ENCODE measurements around the gene CDKN2B-AS1.
A peak's percentile ranks its signal among the peaks of the same experiment; 100 is the strongest.

The CDKN2B-AS1 gene

GRCh38 chr9:21991072-21991959, 3.3 kb upstream of the CDKN2B-AS1 start:
- peak; percentile 48 for FAIRE-seq
- no peak for DNase-seq (ENCODE audit: insufficient read length, low spot score)
- no peak for TF ChIP-seq SPI1 (IDR thresholded peaks at IDR 0.05; ENCODE audit: low read depth, low read length)
- no peak for TF ChIP-seq POLR2A (IDR thresholded peaks at IDR 0.05; ENCODE audit: low read depth, low read length)
- TF ChIP-seq POU2F2 (IDR thresholded peaks at IDR 0.05; ENCODE audit: low read depth, low read length) = no peak
- TF ChIP-seq POLR2AphosphoS5 (IDR thresholded peaks at IDR 0.05; ENCODE audit: low read depth, low read length) = no peak
- no peak for TF ChIP-seq TAF1 (IDR thresholded peaks at IDR 0.05; ENCODE audit: low read depth, low read length)
- TF ChIP-seq PAX5 (IDR thresholded peaks at IDR 0.05; ENCODE audit: insufficient read depth, low read length, severe bottlenecking) = no peak

DNA sequence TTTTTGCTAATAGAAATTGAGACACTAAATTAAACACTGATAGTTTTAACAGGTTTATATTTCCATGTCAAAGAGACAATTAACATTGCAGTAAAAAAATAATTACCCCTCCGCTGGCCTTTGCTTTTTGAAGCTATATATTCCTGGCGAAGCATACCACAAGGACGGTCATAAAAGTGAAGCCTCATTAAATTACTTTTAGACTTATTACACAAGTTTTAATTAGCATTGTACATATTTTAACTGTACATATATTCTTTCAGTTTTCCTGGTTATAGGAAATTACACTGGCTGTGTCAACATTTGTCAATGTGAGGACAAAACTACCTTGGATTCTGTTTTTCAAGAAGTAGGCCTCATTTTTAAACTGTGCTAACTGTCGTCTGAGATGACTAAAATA, 1.6 kb upstream of the CDKN2B-AS1 start:
- no peak for DNase-seq (ENCODE audit: insufficient read length, low spot score)
- FAIRE-seq = no peak
- TF ChIP-seq SPI1 (IDR thresholded peaks at IDR 0.05; ENCODE audit: low read depth, low read length) (no peak), TAF1 (IDR thresholded peaks at IDR 0.05; ENCODE audit: low read depth, low read length) (no peak), POLR2A (IDR thresholded peaks at IDR 0.05; ENCODE audit: low read depth, low read length) (no peak), POLR2AphosphoS5 (IDR thresholded peaks at IDR 0.05; ENCODE audit: low read depth, low read length) (no peak), POU2F2 (IDR thresholded peaks at IDR 0.05; ENCODE audit: low read depth, low read length) (no peak), PAX5 (IDR thresholded peaks at IDR 0.05; ENCODE audit: insufficient read depth, low read length, severe bottlenecking) (no peak)

DNA sequence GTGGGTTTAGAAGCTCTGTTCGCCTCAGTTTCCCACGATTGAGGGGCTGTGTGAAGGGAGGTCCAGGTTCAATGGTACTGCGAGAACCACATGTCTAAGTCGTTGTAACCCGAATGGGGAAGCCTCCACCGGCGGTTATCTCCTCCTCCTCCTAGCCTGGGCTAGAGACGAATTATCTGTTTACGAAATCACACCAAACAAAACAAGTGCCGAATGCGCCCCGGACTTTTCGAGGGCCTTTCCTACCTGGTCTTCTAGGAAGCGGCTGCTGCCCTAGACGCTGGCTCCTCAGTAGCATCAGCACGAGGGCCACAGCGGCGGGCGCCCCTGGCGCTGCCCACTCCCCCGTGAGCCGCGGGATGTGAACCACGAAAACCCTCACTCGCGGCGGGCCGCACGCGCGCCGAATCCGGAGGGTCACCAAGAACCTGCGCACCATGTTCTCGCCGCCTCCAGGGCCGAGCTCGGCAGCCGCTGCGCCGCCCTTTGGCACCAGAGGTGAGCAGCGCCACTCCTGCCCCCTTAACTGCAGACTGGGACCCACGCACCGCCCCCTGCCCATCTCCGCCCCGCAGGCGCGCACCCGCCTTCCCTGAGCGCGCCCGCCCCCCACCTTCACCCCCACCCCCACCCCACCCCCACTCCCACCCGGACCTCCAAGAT, 567 bp upstream of the CDKN2B-AS1 start, which contains the start of gene CDKN2A:
CDKN2A (minus strand) TSS at position 500 of the 663 bp plus-strand sequence.
- FAIRE-seq = peak; percentile 75
- no peak for DNase-seq (ENCODE audit: insufficient read length, low spot score)
- no peak for TF ChIP-seq POU2F2 (IDR thresholded peaks at IDR 0.05; ENCODE audit: low read depth, low read length)
- TF ChIP-seq POLR2AphosphoS5 (IDR thresholded peaks at IDR 0.05; ENCODE audit: low read depth, low read length) = no peak
- TF ChIP-seq TAF1 (IDR thresholded peaks at IDR 0.05; ENCODE audit: low read depth, low read length) = no peak
- no peak for TF ChIP-seq PAX5 (IDR thresholded peaks at IDR 0.05; ENCODE audit: insufficient read depth, low read length, severe bottlenecking)
- TF ChIP-seq POLR2A (IDR thresholded peaks at IDR 0.05; ENCODE audit: low read depth, low read length) = no peak
- TF ChIP-seq SPI1 (IDR thresholded peaks at IDR 0.05; ENCODE audit: low read depth, low read length) = no peak

- no peak for TF ChIP-seq POU2F2 (IDR thresholded peaks at IDR 0.05; ENCODE audit: low read depth, low read length)
- TF ChIP-seq PAX5 (IDR thresholded peaks at IDR 0.05; ENCODE audit: insufficient read depth, low read length, severe bottlenecking) = peak; percentile 15
- TF ChIP-seq SPI1 (IDR thresholded peaks at IDR 0.05; ENCODE audit: low read depth, low read length) = peak; percentile 67
- no peak for TF ChIP-seq POLR2A (IDR thresholded peaks at IDR 0.05; ENCODE audit: low read depth, low read length)
- TF ChIP-seq POLR2AphosphoS5 (IDR thresholded peaks at IDR 0.05; ENCODE audit: low read depth, low read length) = no peak
- TF ChIP-seq TAF1 (IDR thresholded peaks at IDR 0.05; ENCODE audit: low read depth, low read length) = no peak
- peak; percentile 78 for DNase-seq (ENCODE audit: insufficient read length, low spot score)
- FAIRE-seq = peak; percentile 94
Measured at GRCh38 chr9:21995006-21995665, 545 bp downstream of the CDKN2B-AS1 start.

DNA sequence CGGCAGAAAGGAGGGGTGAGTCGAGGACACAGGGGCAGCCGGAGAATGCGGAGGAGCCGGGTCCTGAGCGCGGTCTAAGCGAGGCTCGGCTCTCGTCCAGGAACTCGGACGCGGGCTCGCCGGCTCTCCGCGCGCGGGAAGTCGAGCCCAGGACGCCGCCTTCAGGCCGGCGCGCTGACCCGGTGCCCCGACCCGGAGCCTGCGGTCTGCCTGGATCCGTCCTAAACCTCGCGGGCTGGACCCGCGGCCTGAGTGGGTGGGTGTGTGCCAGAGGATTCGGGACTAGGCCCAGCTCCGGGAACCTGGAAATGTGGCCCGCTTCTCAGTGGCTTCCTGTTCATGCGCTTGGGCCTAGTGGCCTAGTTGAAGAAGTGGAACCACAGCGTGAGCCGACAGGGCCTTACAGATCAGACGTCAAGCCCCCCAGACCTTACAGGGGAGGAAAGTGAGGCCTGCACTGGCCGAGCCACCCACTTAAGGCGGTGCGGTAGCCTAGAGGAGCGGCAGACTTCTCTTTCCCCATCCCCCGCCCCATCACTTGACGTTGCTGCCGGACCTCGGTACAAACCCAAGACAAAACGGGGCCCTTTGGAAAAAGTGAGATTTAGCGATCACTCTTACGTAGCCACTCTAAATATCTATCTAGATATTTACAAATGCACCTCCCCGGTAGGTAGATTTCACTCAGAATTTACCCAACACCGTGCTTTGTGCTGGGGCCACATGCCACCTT, 1.2 kb downstream of the CDKN2B-AS1 start:
- TF ChIP-seq POU2F2 (IDR thresholded peaks at IDR 0.05; ENCODE audit: low read depth, low read length) (no peak), SPI1 (IDR thresholded peaks at IDR 0.05; ENCODE audit: low read depth, low read length) (no peak), TAF1 (IDR thresholded peaks at IDR 0.05; ENCODE audit: low read depth, low read length) (no peak), POLR2A (IDR thresholded peaks at IDR 0.05; ENCODE audit: low read depth, low read length) (no peak), PAX5 (IDR thresholded peaks at IDR 0.05; ENCODE audit: insufficient read depth, low read length, severe bottlenecking) (no peak), POLR2AphosphoS5 (IDR thresholded peaks at IDR 0.05; ENCODE audit: low read depth, low read length) (no peak)
- FAIRE-seq (no peak), DNase-seq (ENCODE audit: insufficient read length, low spot score) (peak; percentile 11)

DNA sequence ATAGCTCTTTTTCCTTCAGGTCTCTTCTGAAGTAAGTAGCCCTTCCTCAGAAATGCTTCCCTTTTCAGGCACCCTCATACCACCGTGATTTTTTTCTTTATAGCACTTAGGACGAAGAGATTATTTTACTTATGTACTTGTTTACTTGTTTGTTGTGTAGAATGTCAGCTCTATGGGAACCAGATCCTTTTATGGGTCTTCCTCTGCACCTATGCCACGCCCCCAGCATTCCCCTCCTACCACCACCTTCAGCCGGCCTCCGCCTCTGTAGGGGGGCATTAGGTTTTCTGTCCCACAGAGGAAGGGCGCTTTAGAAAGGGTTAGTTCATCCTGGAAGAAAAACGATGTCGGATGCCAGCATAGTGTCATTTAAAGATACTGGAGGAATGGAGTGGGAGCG, 1.8 kb downstream of the CDKN2B-AS1 start:
- TF ChIP-seq POU2F2 (IDR thresholded peaks at IDR 0.05; ENCODE audit: low read depth, low read length) (no peak), TAF1 (IDR thresholded peaks at IDR 0.05; ENCODE audit: low read depth, low read length) (no peak), POLR2A (IDR thresholded peaks at IDR 0.05; ENCODE audit: low read depth, low read length) (no peak), PAX5 (IDR thresholded peaks at IDR 0.05; ENCODE audit: insufficient read depth, low read length, severe bottlenecking) (no peak), SPI1 (IDR thresholded peaks at IDR 0.05; ENCODE audit: low read depth, low read length) (no peak), POLR2AphosphoS5 (IDR thresholded peaks at IDR 0.05; ENCODE audit: low read depth, low read length) (no peak)
- no peak for DNase-seq (ENCODE audit: insufficient read length, low spot score)
- no peak for FAIRE-seq

DNA sequence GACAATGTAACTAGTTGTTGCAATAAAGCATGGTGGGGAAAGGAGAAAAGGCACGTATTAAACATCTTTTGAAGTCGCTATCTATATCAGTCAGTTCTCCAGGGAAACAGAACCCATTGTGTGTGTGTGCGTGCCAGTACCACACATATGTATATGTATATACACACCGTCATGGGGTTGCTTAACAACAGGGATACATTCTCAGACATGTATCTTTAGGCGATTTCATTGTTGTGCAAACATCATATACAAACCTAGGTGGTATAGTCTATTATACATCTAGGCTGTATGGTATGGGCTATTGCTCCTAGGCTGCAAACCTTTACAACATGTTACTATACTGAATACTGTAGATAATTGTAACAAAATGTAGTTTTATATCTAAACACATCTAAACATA, 2.3 kb downstream of the CDKN2B-AS1 start:
- no peak for DNase-seq (ENCODE audit: insufficient read length, low spot score)
- TF ChIP-seq POLR2AphosphoS5 (IDR thresholded peaks at IDR 0.05; ENCODE audit: low read depth, low read length) (no peak), POU2F2 (IDR thresholded peaks at IDR 0.05; ENCODE audit: low read depth, low read length) (no peak), SPI1 (IDR thresholded peaks at IDR 0.05; ENCODE audit: low read depth, low read length) (no peak), TAF1 (IDR thresholded peaks at IDR 0.05; ENCODE audit: low read depth, low read length) (no peak), POLR2A (IDR thresholded peaks at IDR 0.05; ENCODE audit: low read depth, low read length) (no peak), PAX5 (IDR thresholded peaks at IDR 0.05; ENCODE audit: insufficient read depth, low read length, severe bottlenecking) (no peak)
- FAIRE-seq = peak; percentile 68

GRCh38 chr9:21997480-21997879, 2.9 kb downstream of the CDKN2B-AS1 start:
- no peak for TF ChIP-seq PAX5 (IDR thresholded peaks at IDR 0.05; ENCODE audit: insufficient read depth, low read length, severe bottlenecking)
- no peak for TF ChIP-seq SPI1 (IDR thresholded peaks at IDR 0.05; ENCODE audit: low read depth, low read length)
- TF ChIP-seq TAF1 (IDR thresholded peaks at IDR 0.05; ENCODE audit: low read depth, low read length) = no peak
- no peak for TF ChIP-seq POLR2A (IDR thresholded peaks at IDR 0.05; ENCODE audit: low read depth, low read length)
- no peak for TF ChIP-seq POLR2AphosphoS5 (IDR thresholded peaks at IDR 0.05; ENCODE audit: low read depth, low read length)
- TF ChIP-seq POU2F2 (IDR thresholded peaks at IDR 0.05; ENCODE audit: low read depth, low read length) = no peak
- no peak for FAIRE-seq

More at GRCh38 chr9:21997480-21997879, 2.9 kb downstream of the CDKN2B-AS1 start:
- no peak for DNase-seq (ENCODE audit: insufficient read length, low spot score)

Data from GM12891 (cell line).